Prostate gland (tissue), 2 donors: ENCODE data around the gene ASS1. TPM values are rescaled to one million over a fixed set of nuclear protein-coding genes. Genes with fewer than 3 reads are reported as not detected.
A peak's percentile ranks its signal among the peaks of the same experiment; 100 is the strongest.
"Not testable (repeated sequence)": the region's sequence is repeated elsewhere in the genome, so short reads cannot be mapped to it uniquely, and the experiment has no call there.

ENCODE experiments used
- DNase-seq: peaks from one replicate; pipeline ENCODE4 v3.0.0-alpha.2; 2019; ENCODE audit warnings: low spot score
- H3K27ac ChIP-seq, 2 donors: fragments of 200-600 bp; sonication (generic); 2 replicates each; pipeline ENCODE4 v1.5.1; 2017 to 2019
- H3K27me3 ChIP-seq: fragments of 200-600 bp; sonication (generic); replicated peaks from 2 replicates; pipeline ENCODE4 v1.5.1; 2019; ENCODE audit not compliant: insufficient read depth
- H3K36me3 ChIP-seq, 2 donors: fragments of 200-600 bp; sonication (generic); 1 replicate in 1 of 2; 2 replicates in 1 of 2; pipeline versions ENCODE4 v1.5.1 to v1.8.1; 2017 to 2019
- H3K4me1 ChIP-seq: fragments of 200-600 bp; sonication (generic); replicated peaks from 2 replicates; pipeline ENCODE4 v1.5.1; 2019
- H3K4me3 ChIP-seq, 2 donors: fragments of 200-600 bp; sonication (generic); 2 replicates each; pipeline ENCODE4 v1.5.1; 2017 to 2019
- H3K9me3 ChIP-seq: fragments of 200-600 bp; sonication (generic); 2 replicates; pipeline ENCODE4 v1.5.1; 2017
- POLR2A ChIP-seq: fragments of 450-650 bp; IDR thresholded peaks from one replicate; pipeline ENCODE4 v1.6.1; 2016; ENCODE audit warnings: antibody characterized with exemption, mild to moderate bottlenecking
- POLR2AphosphoS5 ChIP-seq: sonication (generic); formaldehyde crosslinking; IDR thresholded peaks from one replicate; pipeline ENCODE4 v1.6.1; 2017; ENCODE audit warnings: antibody characterized with exemption
- WGBS: methylation state at CpG from one replicate; pipeline ENCODE4 v1.1.5; 2018; 5-methylcytosine and 5-hydroxymethylcytosine counted together
- intact Hi-C: fragments of 100-400 bp; cut with DNase I; formaldehyde crosslinking; loops from one replicate; pipeline ENCODE4 v1.14.2; 2022
- total RNA-seq, 2 donors: library from RNA; depleted of rRNA; stranded (reverse); fragments of >200 nt; gene quantifications; one replicate each; pipeline ENCODE4 v1.1.0, GENCODE V29; 2016
- TF ChIP-seq, protein P1 (sequence below), 4 experiments: fragments of 200-600 bp in 2 of 4; fragments of 450-650 bp in 2 of 4; sonication (generic) in 2 of 4; IDR thresholded peaks; 1 replicate in 3 of 4; 2 replicates in 1 of 4; pipeline ENCODE4 v1.5.1; 2016 to 2019; ENCODE audit warnings: antibody characterized with exemption in 4 of 4, mild to moderate bottlenecking in 2 of 4, moderate library complexity in 2 of 4

The ASS1 gene
- total RNA-seq, 2 donors from 2014 or later = 59.4 to 228 TPM

DNA sequence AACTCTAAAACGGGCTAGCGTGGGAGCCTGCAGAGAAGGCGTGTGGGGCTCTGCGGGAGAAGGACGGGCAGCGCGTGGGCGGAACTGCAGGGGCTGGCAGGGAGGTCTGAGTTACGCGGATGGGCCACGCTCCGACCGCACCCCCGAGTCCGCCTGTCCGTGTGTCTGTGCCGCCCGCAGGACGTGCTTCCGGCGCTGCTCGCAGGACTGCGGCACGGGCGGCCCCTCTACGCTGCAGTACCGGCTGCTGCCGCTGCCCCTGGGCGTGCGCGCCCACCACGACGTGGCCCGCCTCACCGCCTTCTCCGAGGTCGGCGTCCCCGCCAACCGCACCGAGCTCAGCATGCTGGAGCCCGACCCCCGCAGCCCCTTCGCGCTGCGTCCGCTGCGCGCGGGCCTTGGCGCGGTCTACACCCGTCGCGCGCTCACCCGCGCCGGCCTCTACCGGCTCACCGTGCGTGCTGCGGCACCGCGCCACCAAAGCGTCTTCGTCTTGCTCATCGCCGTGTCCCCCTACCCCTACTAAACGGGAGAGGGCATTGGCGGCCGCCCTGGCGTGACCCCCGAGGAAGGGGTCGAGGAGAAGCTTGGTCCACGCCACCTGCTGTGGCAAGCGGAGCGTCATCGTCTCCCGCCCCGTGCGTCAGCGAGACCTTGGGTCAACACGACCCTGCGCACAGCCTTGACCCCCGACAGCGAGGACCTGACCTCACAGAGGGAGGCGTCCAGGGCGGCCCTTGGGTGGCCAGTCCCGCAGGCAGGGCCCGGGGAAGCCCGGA lies 11.4 kb upstream of the ASS1 start:
- Histone ChIP-seq H3K4me1 (peaks cover 3% of the 10 kb centered on the region), H3K36me3 (no peaks in the 10 kb centered on the region), H3K27me3 (peaks cover 4% of the 10 kb centered on the region), H3K9me3 (no peaks in the 10 kb centered on the region), H3K4me3 (peak overlapping the region in 1 of 2 donors; percentile 16), H3K27ac (no peak overlapping the region)
- no peak for DNase-seq
- 10% methylated on average over 66 of the region's 92 CpGs for WGBS
- TF ChIP-seq, protein P1, sequence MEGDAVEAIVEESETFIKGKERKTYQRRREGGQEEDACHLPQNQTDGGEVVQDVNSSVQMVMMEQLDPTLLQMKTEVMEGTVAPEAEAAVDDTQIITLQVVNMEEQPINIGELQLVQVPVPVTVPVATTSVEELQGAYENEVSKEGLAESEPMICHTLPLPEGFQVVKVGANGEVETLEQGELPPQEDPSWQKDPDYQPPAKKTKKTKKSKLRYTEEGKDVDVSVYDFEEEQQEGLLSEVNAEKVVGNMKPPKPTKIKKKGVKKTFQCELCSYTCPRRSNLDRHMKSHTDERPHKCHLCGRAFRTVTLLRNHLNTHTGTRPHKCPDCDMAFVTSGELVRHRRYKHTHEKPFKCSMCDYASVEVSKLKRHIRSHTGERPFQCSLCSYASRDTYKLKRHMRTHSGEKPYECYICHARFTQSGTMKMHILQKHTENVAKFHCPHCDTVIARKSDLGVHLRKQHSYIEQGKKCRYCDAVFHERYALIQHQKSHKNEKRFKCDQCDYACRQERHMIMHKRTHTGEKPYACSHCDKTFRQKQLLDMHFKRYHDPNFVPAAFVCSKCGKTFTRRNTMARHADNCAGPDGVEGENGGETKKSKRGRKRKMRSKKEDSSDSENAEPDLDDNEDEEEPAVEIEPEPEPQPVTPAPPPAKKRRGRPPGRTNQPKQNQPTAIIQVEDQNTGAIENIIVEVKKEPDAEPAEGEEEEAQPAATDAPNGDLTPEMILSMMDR (IDR thresholded peaks at IDR 0.05) = peak; percentile 24 to 78 (median 40)
- no peak for TF ChIP-seq POLR2AphosphoS5
- intact Hi-C loops = no loop called here

DNA sequence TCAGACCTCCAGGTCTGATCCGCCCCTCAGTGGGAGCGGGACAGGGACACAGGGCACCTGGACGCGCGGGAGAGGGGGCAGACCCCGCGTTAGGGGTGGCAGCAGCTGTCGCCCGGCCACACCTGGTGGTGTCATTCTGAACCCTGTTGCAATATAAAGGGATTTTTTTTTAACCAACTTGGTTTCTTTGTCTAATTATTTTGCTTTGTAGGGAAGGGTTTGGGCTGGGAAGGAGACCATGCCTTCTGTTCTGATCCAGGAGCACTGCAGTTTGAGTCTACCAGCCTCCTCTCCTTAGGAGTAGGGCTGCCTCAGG lies 10.9 kb upstream of the ASS1 start:
- Histone ChIP-seq H3K9me3 (no peaks in the 10 kb centered on the region), H3K27me3 (peaks cover 4% of the 10 kb centered on the region), H3K4me3 (no peak overlapping the region), H3K4me1 (peaks cover 3% of the 10 kb centered on the region), H3K36me3 (no peaks in the 10 kb centered on the region), H3K27ac (no peak overlapping the region)
- TF ChIP-seq POLR2AphosphoS5 = no peak
- TF ChIP-seq, protein P1 (IDR thresholded peaks at IDR 0.05) = no peak
- no peak for TF ChIP-seq POLR2A
- intact Hi-C loops = no loop called here
- DNase-seq = no peak
- 58% methylated on average over 9 of the region's 9 CpGs for WGBS

DNA sequence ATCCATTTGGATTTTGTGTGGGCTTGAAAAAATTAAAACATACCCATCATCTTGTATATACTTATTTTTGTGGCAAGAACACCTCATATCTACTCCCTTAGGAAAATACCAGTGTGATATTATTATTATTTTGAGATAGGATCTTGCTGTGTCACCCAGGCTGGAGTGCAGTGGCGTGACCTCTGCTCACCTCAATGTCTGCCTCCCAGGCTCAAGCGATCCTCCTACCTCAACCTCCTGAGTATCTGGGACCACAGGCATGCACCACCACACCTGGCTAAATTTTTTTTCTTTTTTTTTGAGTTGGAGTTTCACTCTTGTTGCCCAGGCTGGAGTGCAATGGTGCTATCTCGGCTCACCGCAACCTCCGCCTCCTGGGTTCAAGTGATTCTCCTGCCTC lies 10.1 kb upstream of the ASS1 start:
- H3K27ac ChIP-seq, DNase-seq, intact Hi-C loops, H3K27me3 ChIP-seq, H3K4me3 ChIP-seq, H3K4me1 ChIP-seq, H3K9me3 ChIP-seq, H3K36me3 ChIP-seq: not testable (repeated sequence)
- 99% methylated on average over 5 of the region's 5 CpGs for WGBS

DNA sequence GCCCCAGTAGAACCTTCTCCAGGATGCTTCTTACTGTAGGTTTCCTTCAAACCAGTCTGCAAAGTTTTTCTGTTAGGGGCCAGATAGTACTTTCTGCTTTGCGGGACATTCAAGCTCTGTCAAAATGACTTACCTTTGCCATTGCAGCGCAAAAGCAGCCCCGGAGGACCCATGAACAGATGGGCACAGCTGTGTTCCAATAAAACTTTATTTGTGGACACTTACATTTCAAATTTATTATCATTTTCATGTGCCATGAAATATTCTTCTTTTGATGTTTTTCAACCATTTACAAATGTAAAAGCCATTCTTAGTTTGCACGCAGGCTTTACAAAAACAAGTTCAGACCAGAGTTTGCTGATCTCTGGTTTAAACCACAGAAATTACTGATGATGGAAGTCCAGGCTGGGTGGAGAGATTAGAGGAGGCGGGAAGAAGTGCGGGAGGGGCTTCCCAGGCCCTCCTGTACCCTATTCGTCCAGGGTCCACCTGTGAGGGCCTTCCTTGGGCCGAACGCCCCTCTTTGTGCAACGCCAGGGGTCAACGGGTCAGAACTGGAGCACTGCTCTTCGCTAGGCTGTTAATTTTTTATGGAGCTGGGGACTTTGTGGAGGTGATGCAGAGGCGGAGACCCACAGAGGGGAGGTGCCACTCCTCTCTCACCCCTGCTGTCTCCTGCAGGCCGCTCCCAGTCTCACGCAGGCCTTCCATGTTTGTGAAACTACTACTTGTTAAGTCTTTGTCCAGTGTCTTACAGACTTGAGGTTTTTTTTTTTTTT lies 7.6 kb upstream of the ASS1 start:
- H3K27ac ChIP-seq = no peak overlapping the region
- intact Hi-C loops = no loop called here
- no peaks in the 10 kb centered on the region for H3K9me3 ChIP-seq
- no peak overlapping the region for H3K4me3 ChIP-seq
- peaks cover 3% of the 10 kb centered on the region for H3K4me1 ChIP-seq
- WGBS = 75% methylated on average over 15 of the region's 15 CpGs
- TF ChIP-seq, protein P1 (IDR thresholded peaks at IDR 0.05) = no peak
- no peak for TF ChIP-seq POLR2AphosphoS5
- no peak for TF ChIP-seq POLR2A
- peaks cover 4% of the 10 kb centered on the region for H3K27me3 ChIP-seq
- H3K36me3 ChIP-seq = no peaks in the 10 kb centered on the region
- DNase-seq = no peak

DNA sequence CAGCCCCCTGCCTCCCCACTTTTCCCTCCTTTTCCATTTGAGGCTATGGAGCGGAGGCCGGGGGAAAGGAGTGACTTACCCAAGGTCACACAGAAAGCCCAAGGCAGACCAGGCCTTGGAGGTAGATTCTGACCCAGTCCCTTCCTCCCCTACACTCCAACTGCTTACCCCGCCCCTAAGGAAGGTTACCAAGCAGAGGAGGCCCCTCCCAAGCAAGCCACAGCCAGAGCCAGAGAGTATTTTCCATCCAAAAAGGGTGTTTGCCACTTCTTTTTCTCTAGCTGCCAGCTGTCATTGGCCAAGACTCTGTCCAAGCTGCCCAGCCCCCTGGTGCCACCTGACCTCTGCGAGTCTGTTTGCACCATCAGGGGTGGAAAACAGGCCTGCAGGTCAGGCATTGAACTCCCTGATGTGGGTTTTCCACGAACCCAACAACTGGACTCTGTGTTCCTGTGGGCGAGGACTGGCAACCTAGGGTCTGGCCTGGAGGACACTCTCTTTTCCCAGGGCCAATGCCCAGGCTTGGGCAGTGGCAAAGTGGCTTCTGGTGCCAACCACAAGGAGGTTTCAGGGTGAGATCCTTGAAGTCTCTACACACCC lies 6.3 kb upstream of the ASS1 start:
- WGBS = 94% methylated on average over 6 of the region's 6 CpGs
- no peak overlapping the region for H3K4me3 ChIP-seq
- H3K27me3 ChIP-seq = peaks cover 1% of the 10 kb centered on the region
- intact Hi-C loops = no loop called here
- no peak overlapping the region for H3K27ac ChIP-seq
- no peak for TF ChIP-seq POLR2AphosphoS5
- TF ChIP-seq, protein P1 (IDR thresholded peaks at IDR 0.05) = no peak
- TF ChIP-seq POLR2A = no peak
- peaks cover 1% of the 10 kb centered on the region for H3K4me1 ChIP-seq
- DNase-seq = no peak
- H3K9me3 ChIP-seq = no peaks in the 10 kb centered on the region
- no peaks in the 10 kb centered on the region for H3K36me3 ChIP-seq
